Activated CD4-positive, alpha-beta memory T cell treated with anti-CD3 and anti-CD28 coated beads, Interleukin-2, amount 10 ng/mL, durations not matched to agents 7 days and 5 days (primary cell): ENCODE measurements around the gene ZBTB43. TPM values are rescaled to one million over a fixed set of nuclear protein-coding genes. Genes with fewer than 3 reads are reported as not detected.

Experiments
- CTCF ChIA-PET: fragments of 350-600 bp; sonication (Branson Sonifier 250); formaldehyde crosslinking; loops from one replicate; lab custom pipeline; 2021; ENCODE audit warnings: antibody characterized with exemption, inconsistent platforms; lab: Charles Lee
- POLR2A ChIA-PET: fragments of 350-600 bp; sonication (Branson Sonifier 250); formaldehyde crosslinking; loops from one replicate; lab custom pipeline; 2021; ENCODE audit warnings: antibody characterized with exemption; lab: Charles Lee
- DNase-seq: peaks from one replicate; pipeline ENCODE4 v3.0.0-alpha.2; 2020
- H3K27ac Mint-ChIP-seq: one replicate; pipeline ENCODE4 v1.8.0; 2021; ENCODE audit warnings: mild to moderate bottlenecking, mixed read lengths
- H3K27me3 Mint-ChIP-seq: one replicate; pipeline ENCODE4 v1.8.0; 2021; ENCODE audit warnings: mixed read lengths
- H3K36me3 Mint-ChIP-seq: one replicate; pipeline ENCODE4 v1.8.0; 2021; ENCODE audit warnings: low read depth, mixed read lengths
- H3K4me1 Mint-ChIP-seq: one replicate; pipeline ENCODE4 v1.8.0; 2021; ENCODE audit warnings: mixed read lengths
- H3K4me3 Mint-ChIP-seq: one replicate; pipeline ENCODE4 v1.8.0; 2021; ENCODE audit warnings: mild to moderate bottlenecking, mixed read lengths
- H3K9me3 Mint-ChIP-seq: one replicate; pipeline ENCODE4 v1.8.0; 2021; ENCODE audit warnings: mixed read lengths
- total RNA-seq, 2 experiments: library from RNA; stranded (reverse); gene quantifications; one replicate each; pipeline ENCODE4 v1.2.3, GENCODE V29; 2021

ZBTB43 gene
- total RNA-seq, 2 experiments from 2014 or later: 40.8 to 41.0 TPM

DNA sequence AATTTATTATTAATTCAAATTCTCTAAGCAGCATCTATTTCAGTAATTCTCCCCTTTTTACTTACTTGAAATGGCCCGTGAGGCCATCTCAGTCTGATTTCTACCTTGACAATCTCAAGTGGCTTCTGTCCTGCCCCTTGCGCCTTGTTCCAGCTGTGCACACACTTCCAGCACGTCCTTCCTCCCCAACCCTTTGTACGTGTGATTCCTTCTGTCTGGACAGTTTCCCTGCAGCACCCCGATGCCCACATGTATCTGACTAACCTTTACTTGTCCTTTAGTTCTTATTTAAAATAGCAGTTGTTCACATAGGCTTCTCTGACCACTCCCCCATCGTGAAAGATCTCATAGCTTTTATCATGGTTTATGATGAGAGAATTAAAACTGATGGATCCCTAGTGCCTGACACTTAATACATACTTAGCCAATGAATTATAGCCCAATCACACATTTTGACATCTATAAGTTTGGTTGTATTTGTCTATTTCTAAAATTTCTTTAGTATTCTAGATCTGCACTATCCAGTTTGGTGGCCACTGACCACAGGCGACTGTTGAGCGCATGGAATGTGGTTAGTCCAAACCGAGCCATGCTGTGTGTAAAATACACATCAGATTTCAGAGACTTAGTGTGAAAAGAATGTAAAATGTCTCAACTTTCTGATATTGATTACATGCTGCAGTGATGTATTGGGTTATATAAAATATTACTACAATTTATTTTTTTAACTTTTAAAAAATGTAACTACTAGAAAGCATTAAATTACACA is 69.9 kb downstream of the ZBTB43 start:
- no peaks in the 10 kb centered on the region for H3K9me3 Mint-ChIP-seq
- H3K27me3 Mint-ChIP-seq: no peaks in the 10 kb centered on the region
- peaks cover 15% of the 10 kb centered on the region for H3K36me3 Mint-ChIP-seq
- ChIA-PET CTCF (no interaction called here), POLR2A (no interaction called here)
- no peak for DNase-seq
- peaks cover 21% of the 10 kb centered on the region for H3K4me1 Mint-ChIP-seq
- H3K27ac Mint-ChIP-seq: no peak overlapping the region
- no peak overlapping the region for H3K4me3 Mint-ChIP-seq

DNA sequence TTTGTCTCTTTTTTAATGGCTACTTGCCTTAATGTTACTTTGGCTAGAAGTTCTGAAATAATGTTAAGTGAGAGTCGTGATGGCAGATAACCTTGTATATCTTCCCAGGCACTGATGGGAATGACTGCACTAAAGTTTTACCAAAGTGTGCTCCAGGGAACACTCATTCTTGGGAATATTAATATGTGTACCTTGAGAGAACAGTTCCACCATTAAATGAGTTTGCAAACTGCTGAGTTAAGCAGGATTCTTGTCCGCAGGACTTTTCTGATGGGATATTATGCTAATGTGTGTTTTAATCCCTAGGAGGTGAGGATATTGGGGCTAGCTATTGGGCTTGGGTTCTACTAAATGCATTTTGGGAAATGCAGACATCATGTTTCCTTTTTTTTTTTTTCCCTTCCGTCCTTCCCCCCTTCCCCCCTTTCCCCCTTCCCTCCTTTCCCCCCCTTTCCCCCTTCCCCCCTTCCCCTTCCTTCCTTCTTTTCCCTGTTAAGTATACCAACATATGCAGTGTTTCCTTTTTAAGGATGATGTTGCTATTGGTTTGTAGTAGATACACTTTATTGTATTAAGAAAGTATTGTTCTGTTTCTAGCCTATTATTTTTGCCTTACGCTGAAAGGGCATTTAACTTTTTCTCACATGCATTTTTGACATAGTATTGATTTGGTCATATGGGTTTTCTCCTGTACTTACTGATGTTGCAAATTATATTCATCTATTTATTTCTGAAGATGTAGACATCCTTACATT is 71.1 kb downstream of the ZBTB43 start:
- Mint-ChIP-seq H3K27me3 (no peaks in the 10 kb centered on the region), H3K36me3 (peaks cover 27% of the 10 kb centered on the region), H3K9me3 (no peaks in the 10 kb centered on the region), H3K27ac (no peak overlapping the region), H3K4me3 (no peak overlapping the region), H3K4me1 (peaks cover 21% of the 10 kb centered on the region)
- ChIA-PET CTCF (no interaction called here), POLR2A (no interaction called here)
- DNase-seq: no peak

DNA sequence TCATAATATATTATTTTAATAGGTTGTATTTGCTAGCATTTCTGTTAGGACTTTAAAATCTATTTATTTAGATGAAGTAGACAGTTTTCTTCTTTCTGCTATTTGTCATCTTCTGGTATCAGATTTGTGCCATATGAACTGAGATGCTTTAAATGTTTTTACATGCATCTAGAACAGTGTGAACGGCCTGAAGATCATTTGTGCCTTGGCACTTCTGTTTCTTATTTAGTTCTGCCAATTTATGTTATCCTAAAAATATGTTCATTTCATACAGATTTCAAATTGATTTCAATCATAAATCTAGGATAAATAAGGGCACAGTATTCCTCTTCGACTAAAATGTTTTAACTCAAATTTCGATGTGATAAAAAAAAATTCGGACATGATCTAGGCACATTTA is 71.7 kb downstream of the ZBTB43 start:
- H3K27ac Mint-ChIP-seq: no peak overlapping the region

DNA sequence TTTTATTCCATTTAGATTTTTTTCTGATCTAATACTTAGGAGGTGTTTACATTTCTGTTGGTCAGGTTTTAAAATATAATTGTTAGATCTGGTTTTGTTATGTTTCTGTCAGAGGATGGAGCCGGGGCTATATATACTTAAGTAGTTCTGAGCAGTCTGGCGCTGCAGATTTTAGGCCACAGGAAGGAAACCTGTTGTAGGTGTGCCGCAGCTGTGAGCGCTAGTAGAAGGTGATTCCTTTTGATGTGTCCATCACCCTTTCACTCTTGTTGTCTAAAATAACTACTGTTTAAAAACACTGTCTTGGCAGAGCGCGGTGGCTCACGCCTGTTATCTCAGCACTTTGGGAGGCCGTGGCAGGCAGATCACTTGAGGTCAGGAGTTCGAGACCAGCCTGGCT is 72.6 kb downstream of the ZBTB43 start:
- Mint-ChIP-seq H3K9me3 (no peaks in the 10 kb centered on the region), H3K4me3 (no peak overlapping the region), H3K27ac (no peak overlapping the region), H3K36me3 (peaks cover 33% of the 10 kb centered on the region), H3K4me1 (peaks cover 19% of the 10 kb centered on the region), H3K27me3 (no peaks in the 10 kb centered on the region)
- POLR2A ChIA-PET: no interaction called here
- DNase-seq: no peak
- CTCF ChIA-PET: no interaction called here

More for the DNA sequence above, 71.7 kb downstream of the ZBTB43 start:
- DNase-seq: no peak
- no peaks in the 10 kb centered on the region for H3K9me3 Mint-ChIP-seq
- CTCF ChIA-PET: no interaction called here
- H3K4me3 Mint-ChIP-seq: no peak overlapping the region
- peaks cover 21% of the 10 kb centered on the region for H3K4me1 Mint-ChIP-seq
- peaks cover 30% of the 10 kb centered on the region for H3K36me3 Mint-ChIP-seq
- POLR2A ChIA-PET: no interaction called here
- no peaks in the 10 kb centered on the region for H3K27me3 Mint-ChIP-seq

DNA sequence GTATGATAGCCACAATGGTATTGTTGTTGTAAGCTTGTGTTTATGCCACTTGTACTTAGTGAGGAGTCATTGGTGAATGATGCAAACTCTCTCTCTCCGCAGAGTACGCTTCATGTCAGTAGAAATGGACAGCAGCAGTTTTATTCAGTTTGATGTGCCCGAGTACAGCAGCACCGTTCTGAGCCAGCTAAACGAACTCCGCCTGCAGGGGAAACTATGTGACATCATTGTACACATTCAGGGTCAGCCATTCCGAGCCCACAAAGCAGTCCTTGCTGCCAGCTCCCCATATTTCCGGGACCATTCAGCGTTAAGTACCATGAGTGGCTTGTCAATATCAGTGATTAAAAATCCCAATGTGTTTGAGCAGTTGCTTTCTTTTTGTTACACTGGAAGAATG is 74.4 kb downstream of the ZBTB43 start:
- CTCF ChIA-PET: interaction anchor here (0.7 kb wide), 1 partner anchor 139 kb away, joined by 4 read pairs; no protein-coding TSS in a partner anchor
- H3K9me3 Mint-ChIP-seq: no peaks in the 10 kb centered on the region
- no peaks in the 10 kb centered on the region for H3K27me3 Mint-ChIP-seq
- peaks cover 30% of the 10 kb centered on the region for H3K36me3 Mint-ChIP-seq
- H3K4me1 Mint-ChIP-seq: peaks cover 16% of the 10 kb centered on the region
- no peak overlapping the region for H3K27ac Mint-ChIP-seq
- POLR2A ChIA-PET: no interaction called here
- no peak for DNase-seq
- no peak overlapping the region for H3K4me3 Mint-ChIP-seq

DNA sequence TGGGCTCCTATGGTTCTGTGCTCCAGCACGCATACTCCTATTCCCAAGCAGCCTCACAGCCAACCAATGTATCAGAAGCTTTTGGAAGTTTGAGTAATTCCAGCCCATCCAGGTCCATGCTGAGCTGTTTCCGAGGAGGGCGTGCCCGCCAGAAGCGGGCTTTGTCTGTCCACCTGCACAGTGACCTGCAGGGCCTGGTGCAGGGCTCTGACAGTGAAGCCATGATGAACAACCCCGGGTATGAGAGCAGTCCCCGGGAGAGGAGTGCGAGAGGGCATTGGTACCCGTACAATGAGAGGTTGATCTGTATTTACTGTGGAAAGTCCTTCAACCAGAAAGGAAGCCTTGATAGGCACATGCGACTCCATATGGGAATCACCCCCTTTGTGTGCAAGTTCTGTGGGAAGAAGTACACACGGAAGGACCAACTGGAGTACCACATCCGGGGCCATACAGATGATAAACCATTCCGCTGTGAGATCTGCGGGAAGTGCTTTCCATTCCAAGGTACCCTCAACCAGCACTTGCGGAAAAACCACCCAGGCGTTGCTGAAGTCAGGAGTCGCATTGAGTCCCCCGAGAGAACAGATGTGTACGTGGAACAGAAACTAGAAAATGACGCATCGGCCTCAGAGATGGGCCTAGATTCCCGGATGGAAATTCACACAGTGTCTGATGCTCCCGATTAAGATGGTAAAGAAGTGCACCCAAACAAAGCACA is 75.5 kb downstream of the ZBTB43 start:
- no peak for DNase-seq
- Mint-ChIP-seq H3K27me3 (no peaks in the 10 kb centered on the region), H3K4me1 (peaks cover 16% of the 10 kb centered on the region), H3K27ac (no peak overlapping the region), H3K4me3 (no peak overlapping the region), H3K9me3 (no peaks in the 10 kb centered on the region), H3K36me3 (peaks cover 30% of the 10 kb centered on the region)
- CTCF ChIA-PET: no interaction called here
- POLR2A ChIA-PET: no interaction called here

DNA sequence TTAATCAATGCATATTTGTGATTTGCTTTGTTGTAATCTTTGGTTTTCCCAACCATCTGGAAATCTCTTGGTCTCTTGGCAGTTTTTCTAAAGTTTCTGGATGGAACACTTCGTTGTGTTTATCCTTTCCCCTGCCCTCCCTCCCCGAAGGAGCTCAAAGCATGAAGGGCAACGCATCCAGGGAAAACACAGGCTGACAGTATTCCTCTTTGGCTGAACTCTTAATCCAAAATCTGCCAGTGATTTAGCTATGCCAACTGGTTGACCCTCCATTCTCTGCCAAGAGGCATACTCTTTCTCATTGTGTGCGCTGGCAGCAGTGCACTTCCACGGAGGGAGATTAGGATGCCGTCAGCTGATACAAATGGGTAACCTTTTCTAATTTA is 76.1 kb downstream of the ZBTB43 start:
- POLR2A ChIA-PET: no interaction called here
- H3K36me3 Mint-ChIP-seq: peaks cover 30% of the 10 kb centered on the region
- DNase-seq: no peak
- CTCF ChIA-PET: no interaction called here
- H3K4me3 Mint-ChIP-seq: no peak overlapping the region
- H3K27ac Mint-ChIP-seq: no peak overlapping the region
- no peaks in the 10 kb centered on the region for H3K27me3 Mint-ChIP-seq
- no peaks in the 10 kb centered on the region for H3K9me3 Mint-ChIP-seq
- peaks cover 16% of the 10 kb centered on the region for H3K4me1 Mint-ChIP-seq

DNA sequence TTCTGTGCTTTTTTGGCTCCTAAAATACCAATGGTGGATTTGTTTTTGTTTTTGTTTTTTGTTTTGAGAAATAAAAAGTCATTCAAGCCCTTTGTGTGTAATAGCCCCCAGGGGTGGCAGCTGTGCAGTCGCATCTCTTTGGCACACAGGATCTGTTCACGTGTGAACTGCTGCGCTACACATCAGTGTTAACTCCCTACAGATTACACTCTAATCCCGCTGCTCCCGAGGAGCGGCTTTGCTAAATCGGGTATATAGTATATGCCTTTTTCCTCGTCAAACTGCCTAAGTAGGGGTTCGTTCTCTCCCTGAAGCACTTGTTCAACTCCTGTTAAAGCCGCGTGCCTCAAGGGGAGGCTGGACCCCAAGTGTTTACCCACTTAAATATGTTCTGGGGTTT is 77.9 kb downstream of the ZBTB43 start:
- peaks cover 26% of the 10 kb centered on the region for H3K36me3 Mint-ChIP-seq
- no peak overlapping the region for H3K27ac Mint-ChIP-seq
- CTCF ChIA-PET: no interaction called here
- H3K27me3 Mint-ChIP-seq: no peaks in the 10 kb centered on the region
- peaks cover 4% of the 10 kb centered on the region for H3K4me1 Mint-ChIP-seq
- POLR2A ChIA-PET: no interaction called here
- H3K9me3 Mint-ChIP-seq: no peaks in the 10 kb centered on the region
- no peak overlapping the region for H3K4me3 Mint-ChIP-seq
- DNase-seq: no peak

DNA sequence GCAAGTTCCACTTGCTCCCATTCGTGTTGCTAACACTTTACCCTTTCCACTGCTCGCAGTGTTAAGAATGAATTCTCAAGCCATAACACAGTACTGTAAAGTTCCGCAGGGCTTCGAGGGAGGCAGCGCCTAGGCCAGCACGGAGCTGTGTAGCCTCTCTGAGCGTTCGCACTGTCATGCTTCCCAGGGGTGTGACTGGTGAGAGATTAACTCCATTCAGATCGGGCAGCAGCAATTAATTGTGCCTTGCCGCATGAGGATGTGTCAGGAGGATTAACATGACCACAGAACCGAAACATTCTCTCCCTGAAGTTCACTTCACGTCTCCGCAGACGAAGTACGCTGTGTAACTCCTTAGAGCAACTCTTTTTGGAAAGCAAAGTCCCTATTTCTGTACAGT is 78.8 kb downstream of the ZBTB43 start:
- peaks cover 26% of the 10 kb centered on the region for H3K36me3 Mint-ChIP-seq
- H3K4me1 Mint-ChIP-seq: no peaks in the 10 kb centered on the region
- ChIA-PET POLR2A (interaction anchor here (0.9 kb wide), 1 partner anchor 79 kb away, joined by 3 read pairs; the partner anchor contains the start of gene ZBTB43), CTCF (no interaction called here)
- no peak for DNase-seq
- no peaks in the 10 kb centered on the region for H3K9me3 Mint-ChIP-seq
- H3K4me3 Mint-ChIP-seq: no peak overlapping the region
- no peaks in the 10 kb centered on the region for H3K27me3 Mint-ChIP-seq
- no peak overlapping the region for H3K27ac Mint-ChIP-seq

DNA sequence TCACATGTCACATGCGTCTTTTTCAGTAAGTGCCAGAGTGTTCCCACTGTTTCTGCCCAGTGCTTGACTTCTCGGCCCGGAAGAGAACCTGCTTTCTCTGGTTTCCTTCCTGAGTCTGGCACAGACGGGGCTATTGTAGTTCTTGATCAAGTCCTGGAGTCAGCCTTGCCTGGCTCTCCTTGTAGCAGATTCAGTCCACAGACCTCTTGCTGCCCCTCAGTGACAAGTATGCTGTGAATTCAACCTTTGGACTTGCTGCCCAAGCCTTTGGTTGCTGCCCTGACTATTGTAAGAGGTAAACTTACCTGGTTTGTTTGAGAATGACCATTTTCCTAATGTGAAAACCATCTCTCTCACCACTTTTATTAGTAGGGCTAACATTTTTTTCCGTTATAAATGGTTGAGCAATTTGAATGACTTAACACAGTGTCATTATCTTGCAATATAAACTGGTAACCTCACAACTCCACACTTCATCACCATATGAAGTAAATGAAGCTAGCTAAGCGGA is 80.3 kb downstream of the ZBTB43 start:
- ChIA-PET CTCF (no interaction called here), POLR2A (no interaction called here)
- Mint-ChIP-seq H3K27ac (no peak overlapping the region), H3K4me1 (no peaks in the 10 kb centered on the region), H3K27me3 (no peaks in the 10 kb centered on the region), H3K4me3 (no peak overlapping the region), H3K36me3 (peaks cover 13% of the 10 kb centered on the region), H3K9me3 (no peaks in the 10 kb centered on the region)
- no peak for DNase-seq

DNA sequence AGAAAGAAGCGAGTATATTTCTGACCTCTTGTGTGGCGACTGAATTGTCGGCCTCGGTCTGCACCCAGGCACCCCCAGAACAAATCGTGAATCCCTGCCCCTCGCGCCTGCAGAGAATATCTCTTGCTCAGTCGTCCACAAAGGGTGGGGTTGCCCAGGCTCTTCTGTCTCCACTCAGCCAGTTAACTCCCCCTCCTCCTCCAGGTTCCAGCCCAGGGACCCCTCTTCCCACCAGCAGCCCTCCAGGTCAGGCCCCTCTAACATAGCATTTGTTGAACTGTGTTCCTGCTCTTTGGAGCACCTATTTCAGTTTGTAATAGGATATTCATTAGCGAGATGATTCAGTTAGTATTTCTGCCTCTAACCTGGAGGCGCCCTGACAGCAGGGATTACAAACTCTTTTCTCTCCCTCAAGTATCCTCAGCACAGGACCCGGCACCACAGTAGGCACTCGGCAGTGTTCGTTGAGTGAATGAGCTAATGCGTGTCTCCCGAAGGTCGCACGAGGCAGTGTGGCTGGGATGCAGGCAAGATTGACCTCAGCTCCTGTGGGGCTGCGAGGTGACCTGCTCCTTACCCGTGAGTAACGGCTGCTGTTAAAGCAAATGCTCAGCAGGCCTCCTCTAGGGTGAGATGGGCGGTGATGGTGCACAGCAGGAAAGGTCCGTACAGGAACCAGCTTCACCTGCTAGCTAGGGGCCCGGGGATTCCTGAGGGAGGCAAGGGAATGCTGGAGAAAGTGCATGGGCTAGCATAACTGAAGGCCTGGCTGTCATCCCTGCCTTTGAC is 81.4 kb downstream of the ZBTB43 start:
- H3K27me3 Mint-ChIP-seq: no peaks in the 10 kb centered on the region
- CTCF ChIA-PET: no interaction called here
- no peaks in the 10 kb centered on the region for H3K4me1 Mint-ChIP-seq
- POLR2A ChIA-PET: no interaction called here
- H3K27ac Mint-ChIP-seq: no peak overlapping the region
- no peak for DNase-seq
- peaks cover 4% of the 10 kb centered on the region for H3K36me3 Mint-ChIP-seq
- no peak overlapping the region for H3K4me3 Mint-ChIP-seq
- no peaks in the 10 kb centered on the region for H3K9me3 Mint-ChIP-seq

DNA sequence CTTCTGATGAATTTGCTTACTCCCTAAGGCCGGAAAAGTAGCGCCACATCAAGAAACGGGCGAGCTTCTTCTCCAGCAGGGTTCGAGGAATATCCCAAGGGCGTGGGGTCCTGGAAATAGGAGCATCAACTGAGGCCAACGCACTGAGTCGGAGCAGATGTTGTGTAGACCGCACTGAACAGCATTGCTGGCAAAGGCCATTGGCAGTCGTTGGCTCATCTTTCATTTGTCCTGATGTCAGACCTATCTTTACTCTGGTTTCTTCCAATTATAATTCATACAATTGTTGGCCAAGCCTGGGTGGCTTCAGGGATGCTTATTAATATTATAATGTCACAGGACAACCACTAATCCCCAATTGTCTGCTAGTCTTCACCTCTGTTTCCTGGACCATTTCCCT is 82.1 kb downstream of the ZBTB43 start:
- POLR2A ChIA-PET: no interaction called here
- no peaks in the 10 kb centered on the region for H3K4me1 Mint-ChIP-seq
- no peak overlapping the region for H3K4me3 Mint-ChIP-seq
- CTCF ChIA-PET: no interaction called here
- no peaks in the 10 kb centered on the region for H3K9me3 Mint-ChIP-seq
- H3K36me3 Mint-ChIP-seq: peaks cover under 1% of the 10 kb centered on the region
- DNase-seq: no peak
- H3K27me3 Mint-ChIP-seq: no peaks in the 10 kb centered on the region
- H3K27ac Mint-ChIP-seq: no peak overlapping the region
